GM21786 (cell line): Measurements from ENCODE around the gene XPNPEP3.
"Not testable (repeated sequence)": the region's sequence is repeated elsewhere in the genome, so short reads cannot be mapped to it uniquely, and the experiment has no call there.

ENCODE experiments used
- ATAC-seq: cut with Tn5 transposase; IDR thresholded peaks from one replicate; pipeline ENCODE4 v1.9.1; 2021; ENCODE audit not compliant: unreplicated experiment

Gene XPNPEP3

GRCh38 chr22:40856513-40857308 is at the start of gene XPNPEP3, which contains the start of gene ST13:
XPNPEP3 (plus strand) TSS chr22:40857148; CDS start chr22:40857182, 34 bp downstream.
ST13 (minus strand) TSS chr22:40856639; CDS start chr22:40856540, 99 bp downstream.
- ATAC-seq, result peak; percentile 85

- no peak for ATAC-seq
Measured at GRCh38 chr22:40808018-40808841, 48.7 kb upstream of the XPNPEP3 start.

GRCh38 chr22:40813912-40814315 is 43.0 kb upstream of the XPNPEP3 start:
- ATAC-seq, result no peak

GRCh38 chr22:40817737-40818136 is 39.2 kb upstream of the XPNPEP3 start:
- ATAC-seq, result no peak

GRCh38 chr22:40818192-40818746 is 38.7 kb upstream of the XPNPEP3 start:
- no peak for ATAC-seq

GRCh38 chr22:40818747-40819598 is 38.0 kb upstream of the XPNPEP3 start, which contains the start of gene SLC25A17:
SLC25A17 (minus strand) TSS chr22:40819346; CDS start chr22:40819248, 98 bp downstream.
- ATAC-seq, result peak; percentile 66

- ATAC-seq, result no peak
Measured at GRCh38 chr22:40819599-40820140, 37.3 kb upstream of the XPNPEP3 start.

- ATAC-seq, result no peak
Measured at GRCh38 chr22:40823426-40823825, 33.5 kb upstream of the XPNPEP3 start.

GRCh38 chr22:40826292-40826691 is 30.7 kb upstream of the XPNPEP3 start:
- not testable (repeated sequence) for ATAC-seq

- no peak for ATAC-seq
Measured at GRCh38 chr22:40826984-40827741, 29.8 kb upstream of the XPNPEP3 start.

GRCh38 chr22:40829131-40829530 is 27.8 kb upstream of the XPNPEP3 start:
- ATAC-seq, result no peak

GRCh38 chr22:40834619-40835018 is 22.3 kb upstream of the XPNPEP3 start:
- ATAC-seq, result no peak

- no peak for ATAC-seq
Measured at GRCh38 chr22:40838486-40838885, 18.5 kb upstream of the XPNPEP3 start.

- no peak for ATAC-seq
Measured at GRCh38 chr22:40844951-40845350, 12.0 kb upstream of the XPNPEP3 start.

- not testable (repeated sequence) for ATAC-seq
Measured at GRCh38 chr22:40845816-40846215, 11.1 kb upstream of the XPNPEP3 start.

- ATAC-seq, result no peak
Measured at GRCh38 chr22:40853333-40853732, 3.6 kb upstream of the XPNPEP3 start.

- ATAC-seq, result no peak
Measured at GRCh38 chr22:40853961-40854360, 3.0 kb upstream of the XPNPEP3 start.

- ATAC-seq, result no peak
Measured at GRCh38 chr22:40855071-40855978, 1.6 kb upstream of the XPNPEP3 start.
